A673 (cell line): ENCODE results near the gene SNCAIP.

ENCODE experiments used
- CTCF ChIP-seq: fragments of 300-800, 200-600 bp; sonication (generic); conservative IDR thresholded peaks from 2 replicates; pipeline ENCODE4 v1.5.1; 2017; ENCODE audit warnings: low read depth, mild to moderate bottlenecking, antibody characterized with exemption, low read length, moderate library complexity, mixed read lengths
- EZH2 ChIP-seq: fragments of 200-600 bp; sonication (generic); IDR thresholded peaks from 2 replicates; pipeline ENCODE4 v1.6.1; 2017; ENCODE audit warnings: borderline replicate concordance, low read depth, mild to moderate bottlenecking, mixed read lengths, antibody characterized with exemption, low read length; ENCODE audit not compliant: poor library complexity, severe bottlenecking

- no peak for TF ChIP-seq CTCF
- TF ChIP-seq EZH2: no peak
Observed at GRCh38 chr5:122319897-122320296, 7.9 kb downstream of the SNCAIP start.
